ENCODE data around the gene CHURC1.

DNA sequence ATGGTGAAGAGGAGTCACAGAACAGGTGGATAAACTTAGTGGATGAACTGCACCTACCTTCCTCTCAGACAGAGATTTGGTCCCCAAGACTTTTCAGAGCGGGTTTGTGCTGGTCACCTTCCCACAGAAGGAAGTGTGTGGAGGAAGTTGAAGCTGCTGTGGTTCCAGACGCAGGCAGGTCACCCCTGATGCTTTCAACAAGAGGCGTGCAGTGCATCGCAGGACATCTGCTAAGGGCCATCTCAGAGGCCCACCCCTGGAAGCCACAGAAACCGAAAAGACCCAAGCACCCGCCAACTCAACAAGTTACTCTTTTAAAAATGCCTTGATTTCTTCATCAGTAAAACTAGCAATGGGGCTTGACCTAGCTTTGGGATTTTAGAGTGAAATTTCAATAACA lies 29.3 kb downstream of the CHURC1 start:
- TF ChIP-seq, protein P1, sequence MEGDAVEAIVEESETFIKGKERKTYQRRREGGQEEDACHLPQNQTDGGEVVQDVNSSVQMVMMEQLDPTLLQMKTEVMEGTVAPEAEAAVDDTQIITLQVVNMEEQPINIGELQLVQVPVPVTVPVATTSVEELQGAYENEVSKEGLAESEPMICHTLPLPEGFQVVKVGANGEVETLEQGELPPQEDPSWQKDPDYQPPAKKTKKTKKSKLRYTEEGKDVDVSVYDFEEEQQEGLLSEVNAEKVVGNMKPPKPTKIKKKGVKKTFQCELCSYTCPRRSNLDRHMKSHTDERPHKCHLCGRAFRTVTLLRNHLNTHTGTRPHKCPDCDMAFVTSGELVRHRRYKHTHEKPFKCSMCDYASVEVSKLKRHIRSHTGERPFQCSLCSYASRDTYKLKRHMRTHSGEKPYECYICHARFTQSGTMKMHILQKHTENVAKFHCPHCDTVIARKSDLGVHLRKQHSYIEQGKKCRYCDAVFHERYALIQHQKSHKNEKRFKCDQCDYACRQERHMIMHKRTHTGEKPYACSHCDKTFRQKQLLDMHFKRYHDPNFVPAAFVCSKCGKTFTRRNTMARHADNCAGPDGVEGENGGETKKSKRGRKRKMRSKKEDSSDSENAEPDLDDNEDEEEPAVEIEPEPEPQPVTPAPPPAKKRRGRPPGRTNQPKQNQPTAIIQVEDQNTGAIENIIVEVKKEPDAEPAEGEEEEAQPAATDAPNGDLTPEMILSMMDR (IDR thresholded peaks at IDR 0.05; ENCODE audit: low read length) = no peak
- TF ChIP-seq EZH2 (IDR thresholded peaks at IDR 0.05; ENCODE audit: borderline replicate concordance, low read length) = no peak

Data from OCI-LY1 (cell line).